SH-SY5Y (cell line): ENCODE measurements around the gene FERMT2.

Experiments used
- GATA2 ChIP-seq: IDR thresholded peaks from 2 replicates; pipeline ENCODE4 v1.6.1; 2011; ENCODE audit warnings: mild to moderate bottlenecking, low read depth, low read length
- GATA3 ChIP-seq: IDR thresholded peaks from 2 replicates; pipeline ENCODE4 v1.6.1; 2011; ENCODE audit warnings: low read depth, mild to moderate bottlenecking, low read length, moderate library complexity

GRCh38 chr14:52888839-52889838 lies 61.7 kb downstream of the FERMT2 start:
- TF ChIP-seq GATA3: no peak
- TF ChIP-seq GATA2: no peak
